D721Med (cell line): Measurements from ENCODE around the gene RFC2.
"Not testable (repeated sequence)": the region's sequence is repeated elsewhere in the genome, so short reads cannot be mapped to it uniquely, and the experiment has no call there.

Source experiments
- DNase-seq: peaks from one replicate; pipeline ENCODE4 v3.0.0; 2011; ENCODE audit warnings: low spot score; ENCODE audit not compliant: insufficient read length
- FAIRE-seq: peaks from 2 replicates; lab custom pipeline; 2011; peaks lifted over from hg19 to GRCh38; lab: Jason Lieb, UNC
- TF ChIP-seq, protein P1 (sequence below): IDR thresholded peaks from 2 replicates; pipeline ENCODE4 v1.5.1; 2012; ENCODE audit warnings: mild to moderate bottlenecking, control low read depth; ENCODE audit not compliant: insufficient read depth; ENCODE audit errors: missing control alignments

Gene RFC2

DNA sequence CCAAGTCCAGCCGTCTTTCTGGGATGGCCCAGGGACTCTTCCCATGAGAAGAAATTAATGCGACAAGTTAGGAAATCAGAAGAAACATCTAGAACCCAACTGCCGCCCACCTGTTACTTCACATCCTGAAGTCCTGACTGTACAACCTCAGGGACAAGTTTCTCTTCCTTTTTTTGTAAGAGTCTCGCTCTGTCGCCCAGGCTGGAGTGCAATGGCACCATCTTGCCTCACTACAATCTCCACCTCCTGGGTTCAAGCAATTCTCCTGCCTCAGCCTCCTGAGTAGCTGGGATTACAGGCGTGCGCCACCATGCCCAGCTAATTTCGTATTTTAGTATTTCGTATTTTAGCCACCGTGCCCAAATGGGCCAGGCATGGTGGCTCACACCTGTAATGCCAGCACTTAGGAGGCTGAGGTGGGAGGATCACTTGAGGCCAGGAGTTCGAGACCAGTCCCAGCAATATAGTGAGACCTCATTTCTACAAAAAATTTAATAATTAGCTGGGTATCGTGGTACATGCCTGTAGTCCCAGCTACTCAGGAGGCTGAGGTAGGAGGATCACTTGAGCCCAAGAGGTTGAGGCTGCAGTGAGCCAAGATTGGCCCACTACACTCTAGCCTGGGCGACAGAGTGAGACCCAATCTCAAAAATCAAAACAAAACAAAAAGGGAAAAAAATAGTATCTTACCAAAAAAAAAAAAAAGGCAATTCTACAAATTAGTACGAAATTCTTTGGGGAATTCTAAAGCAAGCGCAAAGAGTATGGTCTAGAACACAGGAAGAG lies 23.6 kb downstream of the RFC2 start:
- TF ChIP-seq, protein P1, sequence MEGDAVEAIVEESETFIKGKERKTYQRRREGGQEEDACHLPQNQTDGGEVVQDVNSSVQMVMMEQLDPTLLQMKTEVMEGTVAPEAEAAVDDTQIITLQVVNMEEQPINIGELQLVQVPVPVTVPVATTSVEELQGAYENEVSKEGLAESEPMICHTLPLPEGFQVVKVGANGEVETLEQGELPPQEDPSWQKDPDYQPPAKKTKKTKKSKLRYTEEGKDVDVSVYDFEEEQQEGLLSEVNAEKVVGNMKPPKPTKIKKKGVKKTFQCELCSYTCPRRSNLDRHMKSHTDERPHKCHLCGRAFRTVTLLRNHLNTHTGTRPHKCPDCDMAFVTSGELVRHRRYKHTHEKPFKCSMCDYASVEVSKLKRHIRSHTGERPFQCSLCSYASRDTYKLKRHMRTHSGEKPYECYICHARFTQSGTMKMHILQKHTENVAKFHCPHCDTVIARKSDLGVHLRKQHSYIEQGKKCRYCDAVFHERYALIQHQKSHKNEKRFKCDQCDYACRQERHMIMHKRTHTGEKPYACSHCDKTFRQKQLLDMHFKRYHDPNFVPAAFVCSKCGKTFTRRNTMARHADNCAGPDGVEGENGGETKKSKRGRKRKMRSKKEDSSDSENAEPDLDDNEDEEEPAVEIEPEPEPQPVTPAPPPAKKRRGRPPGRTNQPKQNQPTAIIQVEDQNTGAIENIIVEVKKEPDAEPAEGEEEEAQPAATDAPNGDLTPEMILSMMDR = no peak
- FAIRE-seq (no peak), DNase-seq (no peak)

DNA sequence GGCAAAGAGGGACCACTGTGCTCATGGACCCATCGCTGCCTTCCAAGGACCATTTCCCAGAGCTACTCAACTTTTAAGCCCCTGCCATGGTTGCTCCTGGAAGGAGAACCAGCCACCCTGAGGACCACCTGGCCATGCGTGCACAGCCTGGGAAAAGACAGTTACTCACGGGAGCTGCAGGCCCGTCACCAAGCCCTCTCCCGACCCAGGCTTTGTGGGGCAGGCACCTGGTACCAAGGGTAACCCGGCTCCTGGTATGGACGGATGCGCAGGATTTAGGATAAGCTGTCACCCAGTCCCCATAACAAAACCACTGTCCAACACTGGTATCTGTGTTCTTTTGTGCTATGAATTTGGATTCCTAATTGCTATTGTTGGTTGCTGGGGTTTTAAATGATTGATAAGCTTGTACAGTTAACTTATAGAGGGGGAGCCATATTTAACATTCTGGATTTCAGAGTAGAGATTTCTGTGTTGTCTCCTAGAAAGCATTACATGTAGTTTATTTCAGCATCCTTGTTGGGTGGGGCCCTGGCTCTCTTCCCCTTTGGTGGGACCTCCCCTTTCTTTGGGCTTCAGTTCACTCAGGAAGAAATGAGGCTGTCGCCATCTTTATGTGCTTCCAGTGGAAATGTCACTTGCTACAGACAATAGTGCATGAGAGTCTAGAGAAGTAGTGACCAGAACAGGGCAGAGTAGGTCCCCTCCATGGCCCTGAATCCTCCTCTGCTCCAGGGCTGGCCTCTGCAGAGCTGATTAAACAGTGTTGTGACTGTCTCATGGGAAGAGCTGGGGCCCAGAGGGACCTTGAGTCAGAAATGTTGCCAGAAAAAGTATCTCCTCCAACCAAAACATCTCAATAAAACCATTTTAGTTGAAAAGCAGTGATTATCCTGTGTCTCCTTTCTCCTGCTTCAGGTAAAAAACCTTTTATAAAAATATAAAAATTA lies 25.0 kb downstream of the RFC2 start:
- TF ChIP-seq, protein P1 = no peak
- FAIRE-seq = no peak
- DNase-seq = no peak

DNA sequence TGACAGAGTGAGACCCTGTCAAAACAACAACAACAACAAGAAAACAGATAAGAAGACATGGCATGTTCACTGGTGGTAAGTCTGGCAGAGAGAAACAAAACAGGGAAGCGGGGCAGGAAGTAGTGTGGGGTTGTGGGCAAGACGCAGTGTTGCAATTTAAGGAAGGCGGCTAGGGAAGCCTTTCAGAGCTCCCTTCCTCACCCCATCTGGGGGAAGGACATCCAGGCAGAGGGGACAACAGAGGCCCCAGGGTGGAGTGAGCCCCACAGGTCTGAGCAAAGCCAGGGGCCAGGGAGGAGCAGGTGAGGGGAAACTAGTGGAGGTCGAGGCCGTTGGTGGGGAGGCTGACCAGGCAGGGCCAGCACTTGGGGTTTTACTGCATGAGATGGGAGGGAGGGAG lies 27.6 kb downstream of the RFC2 start:
- no peak for FAIRE-seq
- TF ChIP-seq, protein P1 = no peak
- DNase-seq = no peak

DNA sequence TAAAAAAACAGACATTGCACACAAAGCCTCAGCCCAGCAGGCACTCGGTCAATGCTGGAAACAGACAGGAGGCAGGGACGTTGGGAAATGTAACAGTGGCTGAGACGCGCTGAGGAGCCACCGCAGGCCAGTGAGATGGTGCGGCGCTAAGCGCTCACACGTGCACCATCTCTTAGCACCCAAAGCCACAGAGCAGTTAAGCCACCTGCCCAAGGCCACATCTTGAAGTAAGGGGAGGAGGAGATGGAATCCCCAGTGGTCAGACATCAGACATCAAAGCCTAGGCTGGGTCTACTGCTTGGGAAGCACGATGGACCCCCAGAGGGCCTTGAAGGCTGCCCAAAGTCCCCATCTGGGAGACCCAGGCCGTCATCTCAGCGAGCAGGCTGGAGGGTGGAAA lies 28.8 kb downstream of the RFC2 start:
- TF ChIP-seq, protein P1 = no peak
- DNase-seq = no peak
- FAIRE-seq = no peak

DNA sequence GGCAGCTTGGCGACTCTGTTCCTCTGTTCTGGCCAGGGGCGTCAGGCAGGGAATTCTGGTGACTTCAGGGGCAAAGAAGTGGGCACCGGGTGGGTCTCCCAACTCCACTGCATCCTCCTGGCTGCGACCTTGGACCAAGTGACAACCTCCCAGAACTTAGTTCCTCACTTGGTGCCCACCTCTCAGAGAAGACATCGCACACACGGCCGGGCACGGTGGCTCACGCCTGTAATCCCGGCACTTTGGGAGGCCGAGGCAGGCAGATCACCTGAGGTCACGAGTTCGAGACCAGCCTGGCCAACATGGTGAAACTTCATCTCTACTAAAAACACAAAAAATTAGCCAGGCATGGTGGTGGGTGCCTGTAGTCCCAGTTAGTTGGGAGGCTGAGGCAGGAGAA lies 29.3 kb downstream of the RFC2 start:
- not testable (repeated sequence) for DNase-seq, FAIRE-seq

DNA sequence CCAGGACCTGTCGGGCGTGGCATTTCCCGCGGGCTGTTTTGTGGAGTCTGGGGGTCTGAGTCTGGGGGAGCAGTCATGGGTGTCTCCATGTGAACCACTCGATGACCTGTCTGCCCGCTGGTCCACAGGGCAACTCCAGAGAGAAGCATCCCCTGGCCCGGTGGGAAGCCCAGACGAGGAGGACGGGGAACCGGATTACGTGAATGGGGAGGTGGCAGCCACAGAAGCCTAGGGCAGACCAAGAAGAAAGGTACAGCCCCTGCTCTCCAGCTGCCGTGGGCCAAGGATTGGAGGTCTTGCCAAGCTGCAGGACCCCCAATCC lies 29.7 kb downstream of the RFC2 start:
- TF ChIP-seq, protein P1 = no peak
- no peak for FAIRE-seq
- DNase-seq = no peak

DNA sequence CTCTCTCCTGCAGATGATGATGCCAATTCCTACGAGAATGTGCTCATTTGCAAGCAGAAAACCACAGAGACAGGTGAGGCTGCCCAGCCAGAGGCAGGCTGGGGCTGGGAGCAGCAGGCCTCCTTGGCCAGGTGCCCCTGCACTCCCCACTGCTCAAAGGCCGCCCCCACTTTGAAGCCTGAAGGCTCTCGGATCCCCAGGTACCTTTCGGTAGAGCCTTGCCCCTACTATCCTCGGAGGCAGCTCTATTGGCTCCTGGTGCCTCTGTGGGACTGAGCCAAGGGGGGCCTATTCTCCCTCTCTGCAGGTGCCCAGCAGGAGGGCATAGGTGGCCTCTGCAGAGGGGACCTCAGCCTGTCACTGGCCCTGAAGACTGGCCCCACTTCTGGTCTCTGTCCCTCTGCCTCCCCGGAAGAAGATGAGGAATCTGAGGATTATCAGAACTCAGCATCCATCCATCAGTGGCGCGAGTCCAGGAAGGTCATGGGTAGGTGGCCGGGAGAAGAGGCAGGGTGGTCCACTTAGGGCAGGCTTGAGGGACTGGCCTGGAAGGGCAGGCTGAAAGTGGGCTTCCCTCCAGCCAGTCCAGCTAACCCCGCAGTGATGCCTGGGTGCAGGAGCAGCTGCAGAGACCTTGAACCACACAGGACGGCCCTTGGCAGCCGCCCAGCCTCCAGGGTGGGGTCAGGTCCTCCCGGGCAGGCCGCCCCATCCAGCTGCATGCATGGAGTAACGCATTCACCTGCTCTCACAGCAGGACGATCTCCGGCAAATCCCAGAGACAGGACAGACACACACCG lies 30.3 kb downstream of the RFC2 start:
- FAIRE-seq = no peak
- TF ChIP-seq, protein P1 = no peak
- no peak for DNase-seq
